Fibroblast of mammary gland (primary cell): Measurements from ENCODE around the gene TMEM258.

ENCODE experiments used
- DNase-seq: peaks from one replicate; pipeline ENCODE4 v3.0.0-alpha.2; 2010; ENCODE audit warnings: low read depth
- H3K4me3 ChIP-seq: 2 replicates; pipeline ENCODE4 v1.5.1; 2011; ENCODE audit warnings: low read depth, mild to moderate bottlenecking, low read length, moderate library complexity; ENCODE audit not compliant: control insufficient read depth
- TF ChIP-seq, protein P1 (sequence below): conservative IDR thresholded peaks from 2 replicates; pipeline ENCODE4 v1.5.1; 2011; ENCODE audit warnings: low read depth, low read length, inconsistent platforms; ENCODE audit not compliant: control insufficient read depth, insufficient read depth

The TMEM258 gene

DNA sequence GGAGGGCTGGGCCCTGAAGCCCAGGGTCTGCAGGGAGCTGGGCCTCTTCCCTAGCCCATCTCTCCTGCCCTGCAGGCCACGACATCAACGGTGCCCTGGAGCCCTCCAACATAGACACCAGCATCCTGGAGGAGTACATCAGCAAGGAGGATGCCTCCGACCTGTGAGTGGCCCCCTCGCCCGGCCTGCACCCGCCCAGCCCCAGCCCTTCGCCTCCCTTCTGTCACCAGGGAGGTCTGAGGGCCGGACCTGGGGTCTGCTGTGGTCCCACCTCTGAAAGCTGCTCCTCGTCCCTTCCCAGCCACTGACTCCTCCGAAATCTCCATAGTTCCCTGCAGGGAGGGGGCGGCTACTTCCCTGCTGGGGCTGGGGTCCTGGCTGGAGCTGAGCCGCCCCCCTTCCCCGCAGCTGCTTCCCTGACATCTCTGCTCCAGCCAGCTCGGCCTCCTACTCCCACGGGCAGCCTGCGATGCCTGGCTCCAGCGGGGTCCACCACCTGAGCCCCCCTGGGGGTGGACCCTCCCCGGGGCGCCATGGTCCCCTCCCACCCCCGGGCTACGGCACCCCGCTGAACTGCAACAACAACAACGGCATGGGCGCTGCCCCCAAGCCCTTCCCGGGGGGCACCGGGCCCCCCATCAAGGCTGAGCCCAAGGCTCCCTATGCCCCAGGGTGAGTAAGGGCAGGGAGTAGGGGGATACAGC is 26.7 kb downstream of the TMEM258 start:
- TF ChIP-seq, protein P1, sequence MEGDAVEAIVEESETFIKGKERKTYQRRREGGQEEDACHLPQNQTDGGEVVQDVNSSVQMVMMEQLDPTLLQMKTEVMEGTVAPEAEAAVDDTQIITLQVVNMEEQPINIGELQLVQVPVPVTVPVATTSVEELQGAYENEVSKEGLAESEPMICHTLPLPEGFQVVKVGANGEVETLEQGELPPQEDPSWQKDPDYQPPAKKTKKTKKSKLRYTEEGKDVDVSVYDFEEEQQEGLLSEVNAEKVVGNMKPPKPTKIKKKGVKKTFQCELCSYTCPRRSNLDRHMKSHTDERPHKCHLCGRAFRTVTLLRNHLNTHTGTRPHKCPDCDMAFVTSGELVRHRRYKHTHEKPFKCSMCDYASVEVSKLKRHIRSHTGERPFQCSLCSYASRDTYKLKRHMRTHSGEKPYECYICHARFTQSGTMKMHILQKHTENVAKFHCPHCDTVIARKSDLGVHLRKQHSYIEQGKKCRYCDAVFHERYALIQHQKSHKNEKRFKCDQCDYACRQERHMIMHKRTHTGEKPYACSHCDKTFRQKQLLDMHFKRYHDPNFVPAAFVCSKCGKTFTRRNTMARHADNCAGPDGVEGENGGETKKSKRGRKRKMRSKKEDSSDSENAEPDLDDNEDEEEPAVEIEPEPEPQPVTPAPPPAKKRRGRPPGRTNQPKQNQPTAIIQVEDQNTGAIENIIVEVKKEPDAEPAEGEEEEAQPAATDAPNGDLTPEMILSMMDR, result no peak
- DNase-seq, result no peak
- no peak overlapping the region for H3K4me3 ChIP-seq

DNA sequence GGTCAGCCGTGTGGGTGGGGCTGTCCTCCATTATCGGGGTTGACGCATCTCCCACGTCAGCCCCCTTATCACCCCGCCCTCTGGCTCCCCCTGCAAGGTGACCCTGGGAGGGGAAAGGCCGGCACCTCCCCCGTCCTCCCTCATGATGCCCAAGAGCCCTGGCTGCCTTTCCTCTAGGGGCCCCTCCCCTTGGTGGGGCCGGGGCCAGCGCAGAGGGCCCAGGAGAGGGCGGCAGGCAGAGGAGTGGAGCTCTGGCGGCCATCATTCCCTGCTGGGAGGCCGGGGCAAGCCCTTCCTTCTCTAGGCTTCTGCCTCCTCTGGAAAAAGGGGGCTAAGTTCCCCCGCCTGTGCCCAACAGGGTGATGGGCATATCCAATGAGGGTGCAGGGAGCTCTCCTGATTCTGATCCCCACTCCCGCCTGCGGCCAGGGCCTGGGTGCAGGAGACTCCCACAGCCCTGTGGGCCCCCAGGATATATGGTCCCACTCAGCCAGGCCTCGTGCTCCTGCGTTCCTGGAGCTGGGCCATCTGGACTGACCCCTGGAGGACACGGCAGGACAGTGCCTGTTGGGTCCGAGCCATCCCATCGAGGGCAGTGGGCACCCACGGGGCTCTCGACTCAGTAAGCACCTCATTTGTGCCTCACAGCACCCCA is 27.7 kb downstream of the TMEM258 start:
- TF ChIP-seq, protein P1, result no peak
- no peak overlapping the region for H3K4me3 ChIP-seq
- DNase-seq, result no peak

DNA sequence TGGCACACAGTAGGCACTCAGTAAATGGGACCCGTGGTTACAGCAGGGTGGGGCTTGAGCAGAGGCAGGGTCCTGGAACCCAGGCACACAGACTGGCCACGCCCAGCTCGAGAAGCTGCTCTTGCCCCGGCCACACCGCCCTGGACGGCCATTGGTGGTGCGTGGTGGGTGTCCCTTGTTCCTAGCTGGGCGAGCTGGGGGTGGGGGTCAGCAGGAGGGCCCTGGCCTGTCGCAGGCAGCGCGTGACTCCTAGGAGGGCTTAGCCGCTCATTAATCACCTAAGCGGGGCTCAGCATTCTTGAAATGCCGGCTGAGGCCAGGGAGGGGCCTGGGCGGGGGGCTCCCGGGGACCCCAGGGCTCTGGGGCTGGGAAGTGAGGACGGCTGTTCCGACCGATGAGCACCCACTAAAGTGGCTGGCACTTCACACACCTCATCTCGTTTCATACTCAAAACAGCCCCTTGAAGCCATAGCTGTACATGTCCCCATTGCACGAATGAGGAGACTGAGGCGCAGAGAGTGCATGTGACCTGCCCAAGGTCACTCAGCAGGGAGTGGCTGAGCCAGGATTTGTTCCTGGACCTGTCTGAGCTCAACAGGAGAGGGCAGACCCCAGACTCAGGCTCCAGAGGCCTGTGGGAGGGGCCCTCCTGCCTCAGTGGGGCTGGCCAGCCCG is 28.3 kb downstream of the TMEM258 start:
- no peak for DNase-seq
- TF ChIP-seq, protein P1, result no peak
- no peak overlapping the region for H3K4me3 ChIP-seq

DNA sequence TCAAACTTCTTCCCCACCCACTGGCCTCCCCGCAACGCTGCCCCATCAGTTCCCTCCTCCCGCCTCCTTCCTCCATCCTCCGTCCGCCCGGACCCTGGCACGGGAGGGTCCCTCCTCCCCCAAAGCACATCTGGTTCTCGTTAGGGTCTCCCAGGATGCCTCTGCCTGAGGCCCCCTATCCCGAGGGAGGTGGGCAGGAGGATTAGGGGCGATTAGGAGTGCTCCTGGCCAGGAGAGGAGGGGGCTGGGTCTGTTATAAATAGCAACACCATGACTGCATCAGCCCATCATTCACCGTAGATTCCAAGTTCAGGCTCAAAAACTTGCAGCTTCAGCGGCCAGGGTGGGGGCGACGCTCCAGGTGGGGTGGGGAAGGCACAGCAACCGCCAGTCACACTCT is 29.6 kb downstream of the TMEM258 start:
- no peak overlapping the region for H3K4me3 ChIP-seq
- no peak for DNase-seq
- TF ChIP-seq, protein P1, result no peak

DNA sequence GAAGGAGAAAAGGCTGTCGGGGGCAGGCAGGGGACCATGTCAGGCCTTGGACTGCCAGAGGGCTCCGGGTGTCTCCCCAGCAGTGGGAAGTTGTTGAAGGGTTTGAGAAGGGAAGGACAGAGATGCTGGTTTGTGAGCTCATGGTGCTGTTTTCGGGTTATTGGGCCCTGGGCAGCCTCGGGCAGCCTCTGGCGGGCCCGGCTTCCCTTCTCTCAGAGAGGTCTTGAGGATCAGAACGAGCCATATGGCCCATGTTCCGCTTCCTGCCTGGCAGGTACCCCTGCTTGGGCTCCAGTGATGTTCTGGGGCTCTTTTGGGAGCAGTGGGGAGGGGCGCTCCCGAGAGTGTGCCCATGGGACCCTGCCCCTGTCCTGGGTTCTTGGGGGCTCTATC is 30.2 kb downstream of the TMEM258 start:
- TF ChIP-seq, protein P1, result no peak
- H3K4me3 ChIP-seq, result no peak overlapping the region
- no peak for DNase-seq

DNA sequence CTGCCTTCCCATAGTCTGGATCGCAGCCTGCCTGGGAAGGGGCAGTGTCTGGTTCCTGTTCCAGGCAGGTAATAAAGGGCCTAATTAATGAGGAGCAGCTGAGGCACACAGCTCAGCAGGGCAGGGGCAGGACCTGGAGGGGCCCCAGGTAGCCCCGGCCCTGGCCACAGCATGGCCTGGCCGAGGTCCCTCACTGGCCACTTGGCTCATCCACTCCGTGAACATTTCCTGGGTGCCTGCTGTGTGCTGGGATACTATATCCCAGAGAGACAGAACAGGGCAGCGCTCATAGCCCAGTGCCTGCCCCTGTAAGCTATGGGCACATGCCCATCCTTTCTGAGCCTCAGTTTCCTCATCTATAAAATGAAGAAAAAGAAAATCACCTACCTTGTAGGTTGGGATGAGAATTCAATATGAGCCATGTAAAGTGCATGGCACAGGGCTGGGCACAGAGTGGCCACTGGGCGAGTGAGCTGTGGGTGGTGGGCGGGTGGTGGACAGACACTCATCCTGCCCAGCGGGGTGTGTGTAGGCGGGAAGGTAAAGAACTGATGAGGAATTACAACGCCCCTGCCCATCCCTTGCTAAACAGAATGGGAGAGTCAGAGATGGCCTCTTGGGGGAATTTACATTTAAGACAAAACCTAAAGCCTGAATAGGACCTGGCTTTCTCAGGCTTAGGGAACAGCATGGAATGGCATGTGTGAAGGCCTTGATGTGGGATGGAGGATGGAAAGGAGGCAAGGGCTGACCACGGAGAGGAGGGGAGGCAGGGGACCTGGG is 30.8 kb downstream of the TMEM258 start:
- no peak for DNase-seq
- no peak overlapping the region for H3K4me3 ChIP-seq
- TF ChIP-seq, protein P1, result no peak
